GDM1 (cell line): ENCODE data around the gene PHC1.

Source experiments
- DNase-seq: peaks from one replicate; lab custom pipeline; 2025; lab: John Stamatoyannopoulos, UW

The PHC1 gene

GRCh38 chr12:8950221-8950527 is 35.9 kb downstream of the PHC1 start:
- no peak for DNase-seq

DNA sequence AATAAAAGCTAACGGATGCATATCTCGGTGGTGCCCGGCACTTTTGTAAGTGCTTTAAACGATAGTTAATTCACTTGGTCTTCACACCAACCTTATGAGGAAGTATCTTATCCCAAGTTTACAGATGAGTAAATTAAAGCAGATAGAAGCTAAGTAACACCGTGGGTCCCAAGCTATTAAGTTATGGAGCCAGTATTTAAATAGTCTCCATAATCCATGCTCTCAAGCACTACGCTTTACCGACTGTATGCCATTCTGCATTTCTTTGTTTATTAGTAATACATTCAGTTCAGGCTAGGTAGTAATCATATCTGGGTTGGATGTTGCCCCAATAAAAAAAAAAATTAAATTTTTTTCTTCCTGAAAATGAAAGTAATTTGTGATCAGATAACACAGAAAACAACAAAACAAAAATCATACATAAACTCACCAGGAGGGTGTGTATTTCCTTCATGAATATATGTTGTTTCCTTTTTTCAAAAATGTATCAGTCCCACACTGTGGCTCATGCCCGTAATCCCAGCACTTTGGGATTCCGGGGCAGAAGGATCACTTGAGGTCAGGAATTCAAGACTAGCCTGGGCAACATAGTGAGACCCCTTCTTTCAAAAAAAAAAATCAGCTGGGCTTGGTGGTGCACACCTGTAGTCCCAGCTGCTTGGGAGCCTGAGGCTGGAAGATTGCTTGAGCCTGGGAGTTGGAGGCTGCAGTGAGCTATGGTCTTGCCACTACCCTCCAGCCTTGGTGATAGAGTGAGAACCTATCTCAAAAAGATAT is 36.6 kb downstream of the PHC1 start:
- no peak for DNase-seq

GRCh38 chr12:8951744-8952143 is 37.4 kb downstream of the PHC1 start:
- DNase-seq, result no peak

DNA sequence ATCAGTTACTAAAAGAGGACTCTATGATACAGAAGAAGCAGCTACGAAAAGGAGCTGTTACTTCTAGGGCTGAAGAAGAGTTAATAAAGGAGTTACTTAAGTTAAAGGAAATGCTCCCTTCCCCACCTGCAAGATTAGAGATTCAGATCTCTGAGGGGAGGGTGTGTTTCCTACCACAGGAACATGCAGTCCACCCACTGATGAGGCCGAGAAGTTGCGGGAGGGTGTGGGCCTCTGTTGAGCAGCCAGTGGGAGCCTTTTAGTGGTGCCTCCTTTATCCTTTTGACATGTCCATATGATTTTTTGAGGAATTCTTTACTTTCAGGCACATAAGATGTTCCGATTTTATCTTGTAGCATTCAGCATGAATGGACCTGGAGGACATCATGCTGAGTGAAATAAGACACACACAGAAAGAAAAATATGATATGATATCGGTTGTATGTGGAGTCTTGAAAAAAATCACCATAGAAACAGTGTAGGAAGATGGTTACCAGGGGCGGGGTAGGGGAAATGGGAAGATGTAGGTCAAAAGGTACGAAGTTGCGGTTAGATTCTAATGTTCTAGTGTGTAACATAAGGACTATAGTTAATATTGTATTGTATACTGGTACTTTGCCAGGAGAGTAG is 39.6 kb downstream of the PHC1 start:
- DNase-seq, result no peak

- no peak for DNase-seq
Observed at GRCh38 chr12:8956073-8956472, 41.8 kb downstream of the PHC1 start.

- no peak for DNase-seq
Observed at GRCh38 chr12:8956772-8957171, 42.5 kb downstream of the PHC1 start.

DNA sequence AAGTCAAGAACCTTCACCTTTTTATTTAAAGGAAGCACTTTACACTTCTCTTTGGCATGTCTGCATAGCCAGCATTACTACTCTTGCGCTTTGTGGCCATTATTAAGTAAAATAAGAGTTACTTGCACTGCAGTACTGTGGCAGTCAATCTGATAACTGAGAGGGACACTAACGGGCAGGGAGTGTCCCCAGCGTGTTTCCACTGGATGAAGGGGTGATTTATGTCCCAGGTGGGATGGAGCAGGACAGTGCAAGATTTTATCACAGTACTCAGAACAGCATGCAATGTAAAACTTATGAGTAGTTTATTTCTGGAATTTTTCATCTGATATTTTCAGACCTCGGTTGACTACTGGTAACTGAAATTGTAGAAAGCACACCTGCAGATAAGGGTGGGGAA is 43.3 kb downstream of the PHC1 start:
- DNase-seq, result no peak

GRCh38 chr12:8958066-8958465 is 43.8 kb downstream of the PHC1 start:
- no peak for DNase-seq

DNA sequence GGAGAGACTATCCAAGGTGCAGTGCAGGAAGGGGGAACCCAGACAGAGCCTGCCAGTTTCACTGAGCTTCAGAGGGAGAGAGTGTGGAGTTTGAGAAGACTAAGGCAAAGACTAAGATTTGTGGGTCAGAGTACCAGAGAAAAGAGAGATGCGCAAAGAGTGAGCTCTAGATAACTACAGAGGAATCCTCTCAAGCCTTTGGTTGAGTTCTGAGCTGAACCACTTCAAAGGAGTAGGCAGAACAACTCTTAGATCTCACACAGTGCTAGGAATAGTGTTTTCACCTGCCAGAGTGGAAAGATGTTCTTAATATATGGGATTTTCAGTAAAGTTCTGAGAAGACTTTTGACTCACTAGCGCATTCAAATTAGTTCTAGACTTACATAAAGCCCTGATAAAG is 45.9 kb downstream of the PHC1 start:
- no peak for DNase-seq

DNA sequence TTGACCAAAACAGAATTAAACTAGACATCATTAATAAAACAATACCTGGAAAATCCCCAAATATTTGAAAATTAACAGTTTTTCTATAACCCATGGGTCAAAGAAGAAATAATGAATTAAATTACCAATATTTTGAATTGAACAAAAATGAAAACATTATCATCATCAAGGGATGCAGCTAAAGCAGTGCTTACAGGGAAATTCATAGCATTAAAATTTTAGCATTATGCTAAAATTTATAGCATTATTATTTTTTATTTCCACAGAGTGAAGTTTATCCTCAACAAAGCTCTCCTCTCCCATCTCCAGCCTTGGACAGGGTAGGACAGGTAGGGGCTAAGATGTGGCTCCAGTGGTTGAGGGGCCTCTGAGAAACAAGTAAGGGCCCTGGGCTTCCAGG is 54.5 kb downstream of the PHC1 start:
- no peak for DNase-seq

GRCh38 chr12:8969861-8970411 is 55.6 kb downstream of the PHC1 start:
- DNase-seq, result no peak

DNA sequence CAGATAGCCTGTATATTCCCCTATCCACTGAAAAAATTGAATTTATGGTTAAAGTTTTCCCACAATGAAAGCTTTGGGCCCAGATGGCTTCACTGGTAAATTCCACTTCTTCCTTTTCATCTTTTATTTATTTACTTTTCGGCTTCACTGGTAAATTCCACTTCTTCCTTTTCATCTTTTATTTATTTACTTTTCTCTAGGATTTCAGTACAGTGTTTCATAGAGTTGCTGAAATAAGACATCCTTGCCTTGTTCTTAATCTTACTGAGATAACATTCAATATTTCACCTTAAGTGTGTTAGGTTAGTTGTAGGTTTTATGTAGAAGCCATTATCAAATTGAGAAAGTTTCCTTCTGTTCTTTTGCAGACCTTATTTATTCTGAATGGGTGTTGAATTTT is 56.1 kb downstream of the PHC1 start:
- no peak for DNase-seq

DNA sequence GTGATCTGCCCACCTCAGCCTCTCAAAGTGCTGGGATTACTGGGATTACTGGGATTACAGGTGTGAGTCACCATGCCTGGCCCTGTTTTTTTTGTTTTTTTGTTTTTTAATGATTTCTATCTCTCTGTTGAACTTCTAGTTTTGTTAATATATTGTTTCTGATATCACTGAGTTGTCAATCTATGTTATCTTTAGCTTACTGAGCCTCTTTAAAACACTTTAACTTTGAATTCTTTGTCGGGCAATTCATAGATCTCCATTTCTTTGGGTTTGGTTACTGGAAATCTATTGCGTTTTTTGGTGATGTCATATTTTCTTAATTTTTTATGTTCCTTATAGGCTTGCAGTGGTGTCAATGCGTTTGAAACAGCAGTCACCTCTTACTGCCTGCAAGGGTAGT is 65.8 kb downstream of the PHC1 start:
- no peak for DNase-seq

DNA sequence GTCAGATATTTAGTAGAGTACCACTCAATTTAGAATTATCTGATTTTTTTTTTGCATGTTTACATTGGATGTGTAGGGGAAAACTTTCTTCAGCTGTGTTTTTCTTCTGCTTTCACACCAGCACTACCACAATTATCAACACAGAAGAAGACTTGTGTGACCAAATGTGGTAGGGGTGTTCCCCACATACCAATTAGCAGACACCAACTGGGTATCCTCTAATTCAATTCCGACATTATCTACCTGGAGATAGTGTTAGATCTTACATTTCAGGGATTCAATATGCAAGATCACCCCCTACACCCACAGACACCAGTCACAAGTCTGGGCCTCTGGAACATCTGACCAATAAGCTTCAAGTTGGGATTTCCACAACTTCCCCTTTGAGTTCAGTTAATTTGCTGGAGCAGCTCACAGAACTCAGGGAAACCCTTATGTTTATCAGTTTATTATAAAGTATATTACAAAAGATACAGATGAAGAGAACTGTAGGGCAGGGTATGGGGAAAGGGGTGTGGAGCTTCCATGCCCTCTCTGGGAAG is 71.0 kb downstream of the PHC1 start:
- no peak for DNase-seq

DNA sequence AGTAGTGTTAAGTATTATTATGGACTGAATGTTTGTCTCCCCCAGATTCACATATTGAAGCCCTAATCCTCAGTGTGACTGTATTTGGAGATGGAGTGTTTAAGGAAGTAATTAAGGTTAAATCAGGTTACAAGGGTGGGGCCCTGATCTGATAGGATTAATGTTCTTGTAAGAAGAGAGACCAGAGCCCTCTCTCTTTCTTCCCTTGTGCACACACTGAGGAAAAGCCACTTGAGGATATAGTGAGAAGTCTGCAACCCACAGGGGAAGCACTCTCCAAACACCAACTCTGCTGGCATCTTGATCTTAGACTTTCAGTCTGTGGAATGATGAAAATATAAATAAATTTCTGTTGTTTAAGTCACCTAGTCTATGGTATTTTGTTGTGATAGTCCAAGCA is 72.9 kb downstream of the PHC1 start:
- peak; percentile 24 for DNase-seq

- DNase-seq, result no peak
Observed at GRCh38 chr12:8987685-8988084, 73.4 kb downstream of the PHC1 start.

GRCh38 chr12:8989413-8989812 is 75.1 kb downstream of the PHC1 start, which contains the start of gene KLRG1:
KLRG1 (plus strand) TSS chr12:8989546; CDS start chr12:8989636, 90 bp downstream.
- DNase-seq, result peak; percentile 45
